GM19238 (cell line): ENCODE data around the gene PPT2.
"Not testable (repeated sequence)": the region's sequence is repeated elsewhere in the genome, so short reads cannot be mapped to it uniquely, and the experiment has no call there.

Experiments used
- DNase-seq: peaks from one replicate; pipeline ENCODE4 v3.0.0; 2011; ENCODE audit warnings: low spot score; ENCODE audit not compliant: insufficient read length

Gene PPT2

DNA sequence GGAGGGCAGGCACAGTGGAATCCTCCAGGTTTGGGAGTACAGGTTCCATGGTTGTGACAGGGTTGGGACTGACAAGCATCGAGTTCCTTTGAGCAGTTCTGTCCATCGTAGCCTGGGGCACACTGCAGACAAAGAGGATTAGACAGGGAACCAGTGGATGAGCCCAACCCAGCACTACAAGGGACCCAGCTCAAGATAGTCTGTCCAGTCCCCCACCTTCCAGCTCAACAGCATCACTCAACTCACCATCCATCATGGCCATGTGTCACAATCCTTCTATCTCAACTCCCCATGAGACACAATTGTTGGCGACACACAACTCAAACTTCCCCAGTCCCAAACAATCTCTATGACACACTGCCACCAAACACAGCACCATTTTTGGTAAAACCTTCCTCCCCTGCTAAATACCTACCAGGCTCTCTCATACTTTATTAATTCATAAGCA is 50.4 kb downstream of the PPT2 start:
- no peak for DNase-seq

DNA sequence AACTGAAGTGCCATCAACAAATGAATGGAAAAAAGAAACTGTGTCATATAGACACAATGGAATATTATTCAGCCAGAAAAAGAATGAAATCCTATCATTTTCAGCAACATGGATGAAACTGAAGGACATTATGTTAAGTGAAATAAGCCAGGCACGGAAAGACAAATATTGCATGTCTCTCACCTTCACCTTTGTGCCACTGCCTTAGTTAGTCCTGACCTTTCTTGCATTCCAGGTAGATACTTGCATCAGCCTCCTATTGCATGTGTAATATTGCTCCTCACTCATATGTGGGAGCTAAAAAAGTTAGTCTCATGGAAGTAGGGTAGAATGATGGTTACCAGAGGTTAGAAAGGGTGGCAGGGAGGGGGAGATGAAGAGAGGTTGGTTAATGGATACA is 55.1 kb downstream of the PPT2 start:
- no peak for DNase-seq

DNA sequence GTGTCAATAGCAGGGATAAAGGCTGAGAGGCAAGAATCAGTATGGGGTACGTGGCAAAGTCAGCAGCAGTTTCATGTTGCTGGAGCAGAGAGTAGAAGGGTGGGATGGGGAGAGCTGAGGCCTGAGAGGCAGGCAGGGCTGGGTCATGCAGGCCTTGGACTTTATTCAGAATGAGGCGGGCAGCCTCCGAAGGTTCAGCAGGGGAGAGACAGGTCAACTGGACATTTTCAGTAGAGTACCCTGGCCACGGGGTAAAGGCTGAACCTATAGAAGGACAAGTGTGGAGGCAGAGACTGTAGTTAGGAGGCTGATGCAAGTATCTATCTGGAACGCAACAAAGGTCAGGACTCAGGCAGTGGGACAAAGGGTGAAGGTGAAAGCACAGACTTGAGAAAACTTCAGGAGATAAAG is 56.3 kb downstream of the PPT2 start:
- DNase-seq = no peak

DNA sequence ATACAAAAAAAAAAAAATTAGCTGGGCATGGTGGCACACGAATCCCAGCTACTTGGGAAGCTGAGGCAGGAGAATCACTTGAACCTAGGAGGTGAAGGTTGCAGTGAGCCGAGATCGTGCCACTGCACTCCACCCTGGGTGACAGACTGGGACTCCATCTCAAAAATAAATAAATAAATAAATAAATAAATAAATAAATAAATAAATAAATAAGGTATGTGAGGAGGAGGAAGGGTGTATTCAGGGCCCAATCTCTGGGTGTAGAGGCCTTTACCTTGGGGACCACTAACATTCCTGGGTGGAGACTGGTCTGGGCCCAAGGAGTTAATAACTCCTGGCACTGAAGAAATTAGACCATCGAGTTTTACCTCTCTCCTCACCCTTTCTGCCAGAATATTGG is 57.5 kb downstream of the PPT2 start:
- DNase-seq = not testable (repeated sequence)

DNA sequence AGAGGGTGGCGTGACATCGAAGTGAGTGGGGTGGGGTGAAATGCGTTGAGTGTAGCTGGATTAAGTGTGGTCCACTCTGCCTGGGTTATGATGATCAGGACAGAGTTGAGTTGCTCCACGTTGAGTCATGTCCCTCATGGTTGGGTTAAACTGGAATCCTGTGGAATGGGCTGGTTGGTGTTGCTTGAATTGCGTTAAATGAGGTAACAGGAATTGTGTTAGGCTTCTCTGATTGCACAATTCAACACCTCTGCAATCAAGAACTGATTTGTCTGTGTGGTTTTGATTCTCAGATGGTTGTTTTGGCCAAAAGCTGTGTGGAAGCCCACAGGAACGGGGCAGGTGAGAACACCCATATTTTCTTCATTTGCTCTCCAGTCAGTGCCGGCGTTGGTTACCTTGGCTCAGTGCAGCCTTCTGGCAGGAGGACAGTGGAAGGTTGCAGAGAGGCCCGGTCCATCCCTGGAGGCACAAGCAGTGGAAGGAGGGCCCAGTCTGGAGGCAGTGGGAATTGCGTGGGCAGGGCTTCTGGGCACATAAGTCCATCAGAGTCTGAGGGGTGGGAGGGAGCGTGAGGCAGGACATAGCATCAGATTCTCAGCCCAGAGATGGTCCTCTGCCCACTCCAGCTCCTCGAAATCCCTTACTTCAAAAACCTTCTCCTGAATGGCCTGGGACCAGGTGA is 58.3 kb downstream of the PPT2 start:
- DNase-seq = no peak
